Stimulated activated CD4-positive, alpha-beta T cell treated with anti-CD3 and anti-CD28 coated beads, Interleukin-2, amount 100 ng/mL, for 24 hours (primary cell): ENCODE measurements around the gene CBX5.
"Not testable (repeated sequence)": the region's sequence is repeated elsewhere in the genome, so short reads cannot be mapped to it uniquely, and the experiment has no call there.

Experiments
- DNase-seq, 2 donors: peaks; one replicate each; pipeline ENCODE4 v3.0.0-alpha.2; 2020

CBX5 gene

DNA sequence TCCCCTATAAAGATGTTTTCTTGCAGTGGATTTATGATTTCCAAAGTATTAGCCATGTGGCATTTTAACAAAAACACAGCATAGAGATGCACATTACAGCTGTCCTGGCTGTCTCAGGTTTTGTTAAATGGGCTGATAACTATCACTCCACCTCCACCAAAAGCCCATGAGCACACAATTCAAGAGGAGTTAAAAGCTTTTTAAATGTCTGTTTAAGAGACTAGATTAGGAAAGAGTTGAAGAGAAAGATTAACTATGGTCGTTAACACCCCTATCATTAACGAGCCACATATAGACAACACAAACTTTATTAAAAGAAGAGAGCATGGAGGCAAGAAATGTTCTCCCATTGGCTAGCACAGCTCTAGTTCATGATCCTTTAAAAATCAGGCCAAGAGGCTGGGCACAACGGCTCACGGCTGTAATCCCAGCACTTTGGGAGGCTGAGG lies 14.5 kb downstream of the CBX5 start:
- no peak for DNase-seq

DNA sequence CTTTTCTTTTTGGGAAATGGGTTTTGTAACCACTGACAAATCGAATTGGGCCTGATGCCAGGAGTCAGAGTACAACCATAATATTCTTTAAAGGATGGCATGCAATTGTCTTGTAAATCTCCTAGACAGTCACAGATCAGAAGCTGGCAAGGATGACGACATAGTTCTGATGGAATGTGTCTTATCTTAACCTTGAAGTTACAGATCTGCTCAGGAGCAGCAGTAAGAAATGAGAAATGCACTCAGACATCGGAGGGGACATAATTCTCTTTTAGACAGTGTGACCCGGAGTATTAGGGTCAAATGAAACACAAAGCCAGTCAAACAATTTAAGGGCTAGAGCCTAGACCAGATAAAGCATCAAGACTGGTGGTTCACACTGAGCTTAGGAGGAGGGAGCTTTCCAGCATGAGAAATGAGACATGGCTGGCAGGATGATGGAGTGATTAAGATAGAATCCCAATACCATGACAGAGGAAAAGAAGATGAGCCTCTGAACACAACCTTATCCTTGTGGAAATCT lies 17.5 kb downstream of the CBX5 start:
- no peak for DNase-seq

DNA sequence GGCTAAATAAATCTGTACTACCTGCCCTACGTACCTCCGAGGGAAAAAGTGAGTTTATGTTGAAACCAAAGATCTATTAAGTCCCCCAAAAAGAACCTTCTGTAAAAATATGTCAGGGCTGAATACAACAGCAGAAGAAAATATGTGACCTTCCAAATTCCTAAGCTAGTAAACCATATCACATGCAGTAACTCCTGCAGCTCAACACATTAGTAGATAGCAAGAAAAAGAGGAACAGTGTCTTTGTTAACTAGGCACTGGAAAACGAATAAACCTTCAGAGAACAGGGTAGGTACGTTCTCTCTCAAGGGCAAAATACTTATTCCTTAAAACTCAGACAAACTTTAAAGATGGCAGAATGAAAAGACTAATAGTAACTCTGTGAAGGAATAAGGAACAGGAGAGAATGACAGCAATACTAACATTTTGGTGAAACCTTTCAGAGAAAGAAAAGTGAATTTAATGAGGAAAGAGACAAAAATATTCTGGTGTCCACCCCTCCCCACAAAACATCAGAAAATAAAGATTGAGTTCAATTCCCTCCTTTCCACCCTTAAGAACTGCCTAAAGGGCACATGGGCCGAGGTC lies 18.0 kb downstream of the CBX5 start:
- DNase-seq = no peak

DNA sequence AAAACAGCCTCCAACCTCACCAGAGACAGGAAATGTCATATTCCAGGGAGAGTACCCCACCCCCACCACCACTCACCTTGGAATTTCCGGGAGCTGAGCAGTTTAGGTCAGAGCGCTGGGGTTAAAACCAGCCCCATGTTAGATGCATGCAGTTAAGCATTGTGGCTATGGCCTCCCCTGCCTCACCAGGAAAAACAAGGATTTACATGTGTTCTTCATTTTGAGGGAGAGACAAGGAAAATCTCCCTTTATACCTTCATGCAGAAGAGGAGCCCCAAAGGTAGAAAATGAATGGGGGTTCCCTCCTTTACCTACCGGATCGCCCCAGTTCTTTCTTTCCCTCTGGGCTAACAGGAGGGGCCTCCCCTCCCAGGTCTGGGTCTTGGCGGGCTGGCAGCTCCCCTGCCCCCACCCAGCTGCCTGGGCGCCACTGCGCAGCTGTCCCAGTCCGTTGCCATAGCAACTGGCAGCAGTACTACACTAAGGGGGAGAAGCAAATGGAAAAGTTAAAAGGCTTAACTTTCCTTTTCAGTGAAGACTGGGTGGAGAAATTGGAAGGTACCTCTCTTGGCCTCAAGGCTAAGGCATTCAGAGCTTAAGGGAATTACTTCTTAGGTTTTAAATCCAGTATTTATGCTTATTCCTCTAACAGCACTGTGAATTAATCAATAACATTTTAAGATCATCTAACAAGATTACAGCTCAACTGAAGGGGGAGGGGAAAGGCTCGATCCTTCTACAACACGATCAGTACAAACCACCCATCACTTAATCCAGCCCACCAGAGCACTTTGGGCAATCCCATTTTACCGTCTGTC lies 20.5 kb downstream of the CBX5 start:
- peak; percentile 38 to 42 for DNase-seq

DNA sequence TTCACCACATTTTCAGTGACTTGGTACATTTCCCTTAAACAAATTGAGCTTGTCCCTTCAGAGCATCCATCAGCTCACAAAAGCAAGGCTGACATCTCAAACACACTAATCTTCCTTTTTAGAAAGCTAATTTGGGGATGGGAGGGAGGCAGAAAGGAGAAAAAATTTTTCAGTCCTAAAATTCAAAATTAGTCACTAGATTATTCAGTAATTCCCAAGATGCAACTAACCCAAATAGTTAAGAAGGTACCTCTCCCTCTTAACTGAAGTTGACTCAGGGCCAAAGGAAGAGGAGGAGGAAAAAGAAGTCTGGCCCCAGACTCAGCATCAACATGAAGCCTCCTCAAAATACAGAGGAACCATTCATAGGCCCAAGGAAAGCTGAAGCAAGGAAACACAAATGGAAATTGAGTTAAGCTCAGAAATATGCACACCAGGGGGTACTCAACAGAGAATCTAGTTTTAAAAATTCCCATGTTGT lies 21.7 kb downstream of the CBX5 start:
- no peak for DNase-seq

DNA sequence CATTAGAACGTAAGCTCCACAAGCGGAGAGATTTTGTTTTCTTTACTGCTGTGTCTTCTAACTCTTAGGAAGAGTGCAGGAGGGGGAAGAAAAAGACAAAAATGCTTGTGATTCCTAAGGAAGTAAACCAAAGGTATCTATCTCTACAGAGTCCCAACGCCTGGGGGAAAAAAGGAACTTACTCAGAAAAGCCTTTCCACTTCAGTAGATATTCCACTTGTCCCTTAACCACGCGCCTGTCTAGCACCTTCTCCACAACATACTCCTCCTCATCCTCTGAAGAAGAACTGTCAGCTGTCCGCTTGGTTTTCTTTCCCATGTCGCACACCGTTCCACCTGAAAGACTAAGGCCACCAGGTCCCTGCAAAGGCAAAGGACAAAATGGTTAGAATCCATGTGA lies 22.6 kb downstream of the CBX5 start:
- no peak for DNase-seq

DNA sequence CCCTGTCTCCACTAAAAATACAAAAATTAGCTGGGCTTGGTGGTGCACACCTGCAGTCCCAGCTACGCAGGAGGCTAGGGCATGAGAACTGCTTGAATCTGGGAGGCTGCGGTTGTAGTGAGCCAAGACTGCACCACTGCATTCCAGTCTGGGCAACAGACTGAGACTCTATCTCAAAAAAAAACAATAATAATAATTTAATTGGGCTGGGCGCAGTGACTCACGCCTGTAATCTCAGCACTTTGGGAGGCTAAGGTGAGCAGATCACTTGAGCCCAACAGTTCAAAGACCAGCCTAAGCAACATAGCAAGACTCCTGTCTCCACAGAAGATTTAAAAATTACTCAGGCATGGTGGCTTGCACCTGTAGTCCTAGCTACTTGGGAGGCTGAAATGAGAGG lies 26.7 kb downstream of the CBX5 start:
- DNase-seq = no peak

DNA sequence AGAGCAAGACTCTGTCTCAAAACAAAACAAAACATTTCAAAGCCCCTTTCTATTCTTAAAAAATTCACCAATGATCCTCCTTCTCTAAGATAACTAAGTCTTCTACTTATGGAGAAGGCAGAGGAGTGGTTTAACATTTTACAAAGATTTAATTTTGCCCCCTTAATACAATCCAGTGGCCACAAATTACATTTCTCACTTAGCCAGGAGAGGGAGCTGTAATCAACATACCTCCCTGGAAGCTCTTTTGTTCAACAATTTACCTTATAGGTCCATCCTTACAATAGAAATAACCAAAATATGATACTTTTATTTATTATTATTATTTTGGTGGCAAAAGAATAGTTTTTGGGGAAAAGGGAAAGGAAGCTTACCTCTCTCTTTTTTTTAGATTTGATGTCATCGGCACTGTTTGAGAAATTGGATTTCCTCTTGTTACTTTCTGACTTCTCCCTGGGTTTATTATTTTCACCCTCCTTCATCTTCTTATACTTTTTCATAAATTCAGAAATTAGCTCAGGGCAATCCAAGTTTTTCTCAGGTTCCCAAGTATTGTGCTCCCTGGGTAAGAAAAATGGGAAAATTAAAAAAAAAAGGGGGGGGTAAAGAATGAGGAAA lies 28.1 kb downstream of the CBX5 start:
- no peak for DNase-seq

DNA sequence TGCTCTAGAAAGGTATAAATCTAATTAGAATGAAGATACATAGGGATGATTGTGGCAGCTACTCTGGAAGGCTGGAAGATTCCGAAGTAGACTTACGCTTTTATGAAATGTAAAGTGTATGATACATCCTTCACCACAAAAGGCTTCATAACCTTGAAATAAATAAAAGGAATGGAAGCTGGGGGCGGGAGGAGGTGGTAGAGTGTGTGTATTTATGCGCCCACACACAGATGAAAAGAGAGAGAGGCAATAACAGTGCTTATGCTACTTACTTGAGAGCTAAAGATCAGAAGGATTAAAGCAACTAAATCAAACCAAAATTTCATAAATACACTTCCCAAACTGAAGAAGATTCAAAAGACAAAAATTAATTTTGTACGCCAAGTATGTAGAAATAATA lies 30.4 kb downstream of the CBX5 start:
- no peak for DNase-seq

DNA sequence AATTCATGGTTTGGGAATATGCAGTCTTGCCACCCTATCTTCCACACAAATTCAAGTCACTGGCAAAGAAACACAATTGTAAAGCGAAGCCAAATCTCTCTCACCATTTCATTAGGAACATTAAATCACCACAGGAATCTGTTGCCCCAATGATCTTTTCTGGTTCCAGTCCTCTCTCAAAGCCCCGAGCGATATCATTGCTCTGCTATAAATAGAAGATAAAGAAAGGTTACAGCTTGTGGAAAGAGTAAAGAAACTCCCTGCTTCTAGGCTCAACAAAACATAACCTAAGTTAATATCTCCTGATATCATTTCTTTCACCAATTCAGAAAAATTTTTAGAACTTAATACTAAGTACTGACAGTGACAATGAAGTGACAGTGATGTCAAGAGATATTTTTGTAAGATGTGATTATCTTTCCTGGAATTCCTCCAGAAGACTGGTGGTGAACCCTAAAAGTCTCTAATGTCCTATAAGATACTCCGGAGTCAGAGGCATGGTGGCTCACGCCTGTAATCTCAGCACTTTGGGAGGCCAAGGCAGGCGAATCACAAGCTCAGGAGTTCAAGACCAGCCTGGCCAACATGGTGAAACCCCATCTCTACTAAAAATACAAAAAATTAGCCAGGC lies 33.8 kb downstream of the CBX5 start:
- DNase-seq = no peak

DNA sequence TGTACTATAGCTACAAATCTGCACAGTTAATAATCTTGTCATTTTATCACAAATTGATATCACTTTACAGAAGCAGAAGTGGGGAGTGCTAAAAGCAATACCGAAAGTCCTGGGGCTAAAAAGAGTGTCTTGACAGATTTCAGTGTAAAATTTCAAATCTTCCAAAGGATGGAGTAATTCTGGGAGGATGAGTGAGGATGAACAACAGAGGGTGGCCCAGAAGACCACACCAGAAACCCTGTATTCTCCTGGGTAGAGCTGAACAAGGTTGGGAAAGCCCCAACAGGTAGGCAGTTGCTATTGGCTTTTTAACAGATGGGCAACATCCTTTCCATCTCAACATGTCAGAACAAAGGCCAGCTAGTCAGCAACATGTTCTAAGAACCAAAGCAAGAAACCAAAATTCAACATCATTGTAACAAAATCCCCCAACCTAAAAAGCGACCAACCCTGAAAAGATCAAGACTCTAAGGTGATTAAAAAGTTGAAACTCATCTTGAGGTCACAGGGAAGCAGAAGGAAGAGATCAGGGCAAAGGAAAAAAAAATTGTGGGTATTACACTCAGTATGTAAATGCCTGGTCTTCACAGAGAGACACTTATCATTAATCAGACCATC lies 38.8 kb downstream of the CBX5 start:
- DNase-seq = no peak

DNA sequence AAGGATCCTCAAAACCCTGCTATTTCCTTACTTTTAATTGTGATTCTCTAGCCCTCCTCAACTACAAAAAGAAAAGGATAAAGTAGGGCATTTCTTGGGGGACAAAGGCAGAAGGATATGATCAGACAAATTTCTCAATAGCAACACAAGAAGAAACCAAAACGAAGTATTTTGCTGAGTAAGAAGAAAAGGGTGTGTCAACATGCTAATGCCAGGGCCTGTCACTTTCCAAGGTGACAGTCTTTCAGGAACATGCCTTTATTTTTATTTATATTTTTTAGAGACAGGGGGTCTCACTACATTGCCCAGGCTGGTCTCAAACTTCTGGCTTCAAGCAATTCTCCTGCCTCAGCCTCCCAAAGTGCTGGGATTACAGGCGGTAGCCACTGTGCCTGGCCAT lies 39.8 kb downstream of the CBX5 start:
- no peak for DNase-seq

DNA sequence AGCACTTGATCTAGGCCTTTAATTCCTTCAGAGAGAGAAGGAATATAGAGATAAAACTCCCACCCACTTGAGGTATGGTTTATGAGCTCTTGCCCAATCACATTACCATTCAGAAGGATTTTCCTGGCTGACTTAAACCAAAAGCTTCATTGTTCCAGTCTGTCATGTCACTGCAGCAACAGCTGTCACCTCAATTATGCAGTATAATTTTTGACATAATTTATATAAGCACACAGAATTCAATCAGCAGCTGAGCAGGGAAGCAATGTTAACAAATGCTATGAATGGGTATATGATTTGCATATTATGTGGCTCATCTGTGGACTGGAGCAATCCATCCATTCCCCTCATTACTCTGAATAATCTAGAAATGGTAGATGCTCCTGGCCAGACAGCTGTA lies 40.3 kb downstream of the CBX5 start:
- DNase-seq = no peak

DNA sequence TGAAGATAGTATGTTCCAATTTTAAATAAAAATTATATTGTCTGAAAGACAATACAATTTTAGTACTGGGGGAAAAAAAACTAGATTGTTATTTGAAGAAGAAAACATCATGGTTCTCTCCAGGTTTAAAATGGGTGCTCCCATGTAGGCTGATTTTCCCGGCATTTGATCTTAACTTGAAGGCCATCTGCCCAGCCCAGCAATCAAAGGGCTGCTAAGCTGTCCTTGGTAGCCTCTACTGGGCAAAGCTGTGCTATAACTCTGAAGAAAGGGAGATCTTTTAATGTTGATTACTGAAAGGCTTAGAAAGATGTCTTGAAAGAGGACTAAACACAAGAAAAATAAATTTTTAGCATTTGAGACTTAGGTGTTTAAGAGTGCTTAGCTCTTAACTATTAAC lies 41.4 kb downstream of the CBX5 start:
- DNase-seq = no peak

DNA sequence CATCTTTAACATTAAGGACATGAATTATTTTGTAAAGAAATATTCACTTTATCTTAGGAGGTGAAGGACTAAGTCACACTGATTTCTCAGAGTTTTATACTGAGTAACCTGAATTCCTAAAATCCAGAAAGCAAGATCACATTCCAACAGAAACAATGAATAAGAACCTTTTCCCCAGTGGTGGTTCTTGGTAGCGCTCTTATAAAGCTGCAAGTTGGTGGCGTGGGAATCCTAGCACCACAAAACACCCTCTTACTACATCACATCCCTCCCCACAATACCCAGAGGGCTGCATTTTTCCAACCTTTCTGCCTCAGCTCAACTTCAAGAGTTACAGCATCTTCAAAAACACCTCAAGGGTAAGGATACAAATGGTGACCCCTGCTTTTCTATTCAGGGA lies 47.1 kb downstream of the CBX5 start:
- no peak for DNase-seq

DNA sequence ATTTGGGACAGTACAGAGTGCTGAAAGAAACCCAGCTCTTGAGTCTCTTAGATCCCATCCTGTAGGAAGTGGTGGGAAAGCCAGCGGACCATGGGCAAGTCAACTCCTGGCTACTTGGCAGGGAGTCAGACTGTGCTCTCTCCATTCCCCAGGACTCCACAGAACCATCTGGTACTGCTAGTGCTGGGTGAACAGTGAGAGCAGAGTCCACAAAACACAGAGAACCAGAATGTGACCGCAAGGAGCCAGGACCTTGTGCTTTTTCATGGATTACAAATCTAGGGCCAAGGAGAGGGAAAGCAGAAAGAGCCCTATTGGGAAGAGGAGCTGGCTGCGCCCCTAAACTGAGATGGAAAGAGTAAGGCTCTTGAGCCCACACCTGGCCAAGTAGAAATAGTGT lies 48.7 kb downstream of the CBX5 start:
- not testable (repeated sequence) for DNase-seq

DNA sequence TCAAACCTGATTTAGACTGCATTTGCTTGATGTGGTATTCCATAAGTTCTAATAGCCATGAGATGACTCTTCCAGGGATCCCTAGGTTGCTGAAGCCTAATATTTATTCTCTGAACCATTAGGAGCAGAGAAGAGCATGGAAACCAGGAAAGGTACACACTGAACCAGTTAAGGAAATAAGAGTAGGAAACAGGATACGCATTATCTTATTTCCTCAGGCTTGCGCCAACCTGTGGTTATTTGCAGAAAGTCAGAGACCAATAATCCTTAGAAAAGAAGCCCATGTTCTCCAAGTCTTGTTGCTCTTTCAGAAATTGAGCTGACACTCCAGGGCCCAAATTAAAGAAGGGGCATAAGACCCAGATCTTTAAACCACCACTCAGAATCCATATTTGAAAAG lies 49.4 kb downstream of the CBX5 start:
- no peak for DNase-seq

DNA sequence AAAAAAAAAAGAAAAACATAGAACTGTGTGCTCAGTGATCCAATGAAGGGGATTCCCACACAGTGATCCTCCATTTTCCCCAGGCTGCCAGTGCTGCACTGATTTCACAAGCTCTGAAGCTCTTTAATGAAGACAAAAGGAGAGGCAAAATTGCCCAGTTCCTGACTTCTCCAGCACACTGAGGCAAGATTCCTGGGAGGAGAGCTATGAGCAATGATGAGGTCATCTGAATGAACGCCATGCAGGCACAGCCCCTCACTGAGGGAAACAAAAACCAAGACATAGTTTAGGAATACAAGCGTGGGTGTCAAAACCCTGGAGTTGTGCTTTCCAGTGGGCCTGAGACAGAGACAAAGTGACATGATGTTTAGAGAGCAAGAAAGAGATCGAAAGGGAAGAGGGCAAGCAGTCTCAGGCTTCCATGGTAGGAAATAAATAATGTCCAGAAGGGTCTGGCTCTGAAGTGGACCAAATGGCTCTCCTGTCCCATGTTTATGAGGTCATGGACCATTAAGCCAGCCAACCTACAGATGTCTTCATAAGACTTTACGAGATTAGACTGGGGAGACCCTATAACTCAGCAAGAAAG lies 50.2 kb downstream of the CBX5 start:
- no peak for DNase-seq

DNA sequence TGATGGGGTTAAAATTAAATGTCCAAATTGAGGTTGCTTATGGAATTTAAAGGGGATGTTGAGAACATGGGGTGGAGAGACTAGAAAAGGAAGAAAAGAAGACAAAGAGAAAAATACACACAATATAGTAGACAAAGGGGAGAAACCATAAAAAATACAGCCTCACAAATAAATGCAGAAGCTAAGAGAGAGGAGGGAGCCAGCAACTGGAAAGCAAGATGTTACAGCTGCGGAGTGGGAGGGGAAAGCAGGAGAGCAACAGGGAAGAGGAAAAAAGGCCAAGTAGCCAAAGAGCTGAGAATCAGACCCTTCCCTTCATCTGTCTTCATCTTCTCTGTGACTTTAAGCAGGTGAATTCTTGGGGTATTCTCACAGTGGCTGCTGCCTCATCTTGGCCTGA lies 51.5 kb downstream of the CBX5 start:
- no peak for DNase-seq

DNA sequence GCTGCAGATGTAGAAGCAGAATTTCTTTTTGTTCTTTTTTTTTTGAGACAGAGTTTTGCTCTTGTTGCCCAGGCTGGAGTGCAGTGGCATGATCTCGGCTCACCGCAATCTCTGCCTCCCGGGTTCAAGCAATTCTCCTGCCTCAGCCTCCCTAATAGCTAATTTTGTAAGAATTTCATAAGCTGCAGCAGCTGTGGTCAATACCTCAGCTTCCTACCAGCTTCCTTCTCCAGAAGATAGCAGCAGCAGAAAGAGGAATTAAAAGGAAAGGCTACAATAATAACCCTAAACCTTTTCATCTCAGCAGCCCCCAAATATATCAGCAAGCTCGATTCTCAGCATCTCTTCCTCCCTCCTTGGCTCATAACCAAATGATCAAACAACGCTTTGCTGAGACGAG lies 52.0 kb downstream of the CBX5 start:
- DNase-seq = not testable (repeated sequence)

DNA sequence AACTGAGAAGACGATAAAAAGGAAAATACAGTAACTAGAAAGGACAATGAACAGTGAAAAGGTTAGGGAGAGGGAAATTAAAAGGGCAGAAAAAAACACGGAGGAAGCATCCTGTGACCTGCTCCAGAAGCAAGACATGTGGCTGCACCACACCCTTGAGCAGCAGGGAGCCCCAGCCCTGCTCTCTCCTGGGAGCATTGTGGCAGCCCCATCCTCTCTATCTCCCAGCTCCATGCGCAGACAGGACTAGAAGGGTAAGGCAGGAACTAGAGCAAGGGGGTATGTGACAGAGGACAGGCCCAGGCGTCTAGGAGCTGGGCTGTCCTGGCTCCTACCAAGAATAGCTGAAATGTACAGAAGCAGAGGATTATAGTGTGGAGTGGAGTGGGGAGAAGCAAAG lies 52.5 kb downstream of the CBX5 start:
- DNase-seq = no peak

DNA sequence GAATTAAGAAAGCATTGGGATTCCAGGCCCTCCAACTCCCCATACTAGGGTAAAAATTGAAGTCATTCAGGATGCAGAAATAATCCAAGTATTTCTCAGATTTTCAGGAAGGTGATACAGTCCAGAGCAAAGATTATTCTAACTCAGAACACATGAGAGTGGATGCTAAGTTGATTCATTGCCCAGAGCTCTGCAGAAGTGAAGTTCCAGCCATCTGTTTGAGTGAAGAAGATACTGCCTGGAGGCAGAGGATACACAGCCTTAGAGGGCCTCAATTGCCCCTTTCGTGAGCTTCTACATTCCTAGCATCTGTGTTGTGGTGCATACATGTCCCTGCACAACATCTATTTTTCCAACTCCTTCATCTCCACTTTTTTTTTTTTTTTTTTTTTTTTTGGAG lies 54.3 kb downstream of the CBX5 start:
- DNase-seq = no peak

DNA sequence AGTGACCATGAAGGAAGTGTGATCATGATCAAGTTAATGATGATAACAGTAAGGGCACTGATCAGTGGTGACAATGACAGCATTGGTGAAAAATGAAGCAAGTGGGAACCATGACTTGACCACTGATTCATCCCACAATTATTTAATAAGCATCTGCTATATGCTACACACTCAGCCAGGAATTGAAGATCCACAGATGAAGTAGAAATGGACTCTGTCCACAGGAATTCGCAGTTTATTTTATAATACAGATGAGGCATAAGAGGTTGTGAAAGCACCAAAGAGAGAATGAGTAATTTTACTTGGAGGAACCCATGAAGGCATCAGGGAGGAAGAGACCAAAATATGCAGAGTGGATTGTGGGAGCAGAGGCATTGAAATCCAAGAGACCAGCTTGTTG lies 57.3 kb downstream of the CBX5 start:
- DNase-seq = no peak
